ENCODE results near the gene ZNF575.
A peak's percentile ranks its signal among the peaks of the same experiment; 100 is the strongest.

The ZNF575 gene

GRCh38 chr19:43532962-43533545 lies at the start of gene ZNF575:
Gene ZNF575, plus strand, starts transcription at chr19:43533188. Its CDS starts 1,235 bp downstream, at chr19:43534423.
- peak; percentile 88 to 91 for DNase-seq

DNA sequence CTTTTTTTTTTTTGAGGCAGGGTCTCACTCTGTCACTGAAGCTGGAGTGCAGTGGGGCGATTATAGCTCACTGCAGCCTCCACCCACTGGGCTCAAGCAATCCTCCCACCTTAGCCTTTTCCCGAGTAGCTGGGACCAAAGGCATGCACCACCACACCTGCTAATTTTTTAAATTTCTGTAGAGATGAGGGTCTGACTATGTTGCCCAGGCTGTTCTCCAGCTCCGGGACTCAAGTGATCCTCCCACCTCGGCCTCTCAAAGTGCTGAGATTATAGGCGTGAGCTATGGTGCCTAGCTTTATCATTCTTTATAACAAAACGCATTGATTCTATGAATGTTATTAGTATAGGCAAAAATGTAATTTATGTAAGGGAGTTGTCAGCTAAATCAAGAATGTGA lies 49.7 kb upstream of the ZNF575 start:
- no peak for DNase-seq

- DNase-seq = no peak
These were observed 47.0 kb upstream of the ZNF575 start for GRCh38 chr19:43485951-43486350.

DNA sequence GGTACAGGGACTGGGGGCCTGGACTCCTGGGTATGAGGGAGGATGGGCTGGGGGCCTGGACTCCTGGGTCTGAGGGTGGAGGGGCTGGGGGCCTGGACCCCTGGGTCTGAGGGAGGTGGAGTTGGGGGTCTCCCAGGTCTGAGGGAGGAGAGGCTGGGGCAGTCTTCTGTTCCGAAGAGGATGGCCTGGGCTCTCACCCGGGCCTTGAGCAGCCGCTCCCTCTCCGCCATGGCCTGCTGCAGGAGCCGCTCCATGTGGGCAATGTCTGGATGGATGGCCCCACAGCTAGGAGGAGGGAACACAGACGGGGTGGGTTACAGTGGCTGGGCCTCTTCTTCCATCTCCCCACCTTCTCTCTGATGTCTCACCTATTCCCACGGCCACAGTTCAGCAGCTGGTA lies 46.6 kb upstream of the ZNF575 start:
- no peak for DNase-seq

DNA sequence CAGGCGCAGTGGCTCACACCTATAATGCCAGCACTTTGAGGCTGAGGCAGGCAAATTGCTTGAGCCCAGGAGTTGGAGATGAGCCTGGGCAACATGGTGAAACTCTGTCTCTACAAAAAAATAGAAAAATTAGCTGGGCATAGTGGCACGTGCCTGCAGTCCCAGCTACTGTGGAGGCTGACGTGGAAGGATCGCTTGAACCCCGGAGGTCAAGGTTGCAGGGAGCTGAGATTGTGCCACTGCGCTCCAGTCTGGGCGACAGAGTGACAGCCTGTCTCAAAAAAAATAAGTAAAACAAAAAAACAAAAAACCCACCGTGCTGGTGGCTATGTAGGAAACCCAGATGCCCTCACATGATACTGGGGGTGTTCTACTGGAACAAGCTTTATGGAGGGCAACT lies 44.8 kb upstream of the ZNF575 start:
- no peak for DNase-seq

DNA sequence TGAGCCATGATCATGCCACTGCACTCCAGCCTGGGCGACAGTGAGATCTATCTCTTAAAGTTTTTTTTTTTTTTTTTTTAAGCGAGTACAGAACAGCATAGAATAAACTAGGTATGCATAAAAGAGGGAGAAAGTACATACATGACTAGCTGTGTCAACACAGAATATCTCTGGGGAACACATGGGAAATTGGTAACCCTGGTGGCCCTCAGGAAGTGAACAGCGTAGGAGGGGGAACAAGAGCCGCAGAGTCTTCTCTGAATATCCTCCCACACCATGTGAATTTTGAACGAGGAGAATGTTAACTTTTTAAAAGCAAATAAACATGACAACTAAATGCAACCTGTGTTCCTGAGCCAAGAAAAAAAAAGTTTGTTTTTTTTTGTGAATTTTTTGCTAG lies 43.7 kb upstream of the ZNF575 start:
- DNase-seq = no peak

GRCh38 chr19:43489979-43490599 lies 42.9 kb upstream of the ZNF575 start:
- no peak for DNase-seq

DNA sequence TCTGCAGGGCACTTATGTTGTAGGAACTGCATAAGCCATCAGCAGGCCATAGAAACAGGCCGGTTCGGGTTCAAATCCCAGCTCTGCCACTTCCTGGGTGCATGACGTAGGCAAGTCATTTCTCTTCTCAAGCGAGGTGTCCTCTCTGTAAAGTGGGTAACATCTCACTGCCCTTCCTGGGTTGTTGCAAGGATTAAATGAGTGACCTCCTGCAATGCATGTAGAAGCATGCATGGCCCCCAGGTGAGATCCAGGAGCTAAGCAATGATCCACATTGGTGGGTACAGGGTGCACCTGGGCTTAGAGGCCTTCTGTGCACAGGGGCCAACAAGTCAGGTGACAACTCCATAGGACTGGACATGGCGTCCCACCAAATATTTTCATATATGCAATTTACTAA lies 42.2 kb upstream of the ZNF575 start:
- no peak for DNase-seq

DNA sequence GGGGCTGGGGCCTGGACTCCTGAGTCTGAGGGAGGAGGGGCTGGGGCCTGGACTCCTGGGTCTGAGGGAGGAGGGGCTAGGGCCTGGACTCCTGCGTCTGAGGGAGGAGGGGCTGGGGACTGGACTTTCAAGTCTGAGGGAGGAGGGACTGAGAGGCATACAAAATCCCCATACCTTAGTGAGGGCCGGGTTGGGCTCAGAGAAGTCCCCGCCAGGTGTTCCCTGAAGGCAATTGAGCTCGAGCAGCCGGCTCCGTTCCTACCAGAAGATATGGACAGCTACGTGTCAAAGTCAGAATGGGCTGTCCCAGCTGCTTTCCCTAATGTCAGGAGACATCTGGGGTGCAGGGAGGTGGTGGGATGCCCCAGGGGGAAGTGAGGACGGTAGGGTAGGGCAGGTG lies 37.9 kb upstream of the ZNF575 start:
- DNase-seq = no peak

- no peak for DNase-seq
These were observed 36.0 kb upstream of the ZNF575 start for GRCh38 chr19:43496960-43497359.

GRCh38 chr19:43498233-43498842 lies 34.6 kb upstream of the ZNF575 start:
- DNase-seq = no peak

DNA sequence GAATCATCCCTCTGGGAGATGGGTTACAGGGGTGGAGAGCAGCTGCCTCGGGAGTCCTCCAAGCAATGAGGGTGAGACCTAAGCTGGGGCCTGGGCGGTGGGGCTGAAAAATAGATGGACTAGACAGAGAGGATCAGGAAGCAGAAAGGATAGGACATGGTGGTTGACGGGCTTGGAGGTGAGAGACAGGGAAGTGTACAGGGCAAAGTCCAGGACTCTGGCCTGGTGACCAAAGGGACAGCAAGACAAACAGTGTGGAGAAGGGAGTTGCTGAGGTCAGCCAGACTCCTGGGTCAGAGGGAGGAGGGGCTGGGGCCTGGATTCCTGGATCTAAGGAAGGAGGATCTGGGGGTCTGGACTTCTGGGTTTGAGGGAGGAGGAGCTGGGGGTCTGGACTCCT lies 33.9 kb upstream of the ZNF575 start:
- DNase-seq = no peak

GRCh38 chr19:43501661-43502418 lies 31.1 kb upstream of the ZNF575 start:
- DNase-seq = no peak

- DNase-seq = no peak
These were observed 30.5 kb upstream of the ZNF575 start for GRCh38 chr19:43502419-43502976.

DNA sequence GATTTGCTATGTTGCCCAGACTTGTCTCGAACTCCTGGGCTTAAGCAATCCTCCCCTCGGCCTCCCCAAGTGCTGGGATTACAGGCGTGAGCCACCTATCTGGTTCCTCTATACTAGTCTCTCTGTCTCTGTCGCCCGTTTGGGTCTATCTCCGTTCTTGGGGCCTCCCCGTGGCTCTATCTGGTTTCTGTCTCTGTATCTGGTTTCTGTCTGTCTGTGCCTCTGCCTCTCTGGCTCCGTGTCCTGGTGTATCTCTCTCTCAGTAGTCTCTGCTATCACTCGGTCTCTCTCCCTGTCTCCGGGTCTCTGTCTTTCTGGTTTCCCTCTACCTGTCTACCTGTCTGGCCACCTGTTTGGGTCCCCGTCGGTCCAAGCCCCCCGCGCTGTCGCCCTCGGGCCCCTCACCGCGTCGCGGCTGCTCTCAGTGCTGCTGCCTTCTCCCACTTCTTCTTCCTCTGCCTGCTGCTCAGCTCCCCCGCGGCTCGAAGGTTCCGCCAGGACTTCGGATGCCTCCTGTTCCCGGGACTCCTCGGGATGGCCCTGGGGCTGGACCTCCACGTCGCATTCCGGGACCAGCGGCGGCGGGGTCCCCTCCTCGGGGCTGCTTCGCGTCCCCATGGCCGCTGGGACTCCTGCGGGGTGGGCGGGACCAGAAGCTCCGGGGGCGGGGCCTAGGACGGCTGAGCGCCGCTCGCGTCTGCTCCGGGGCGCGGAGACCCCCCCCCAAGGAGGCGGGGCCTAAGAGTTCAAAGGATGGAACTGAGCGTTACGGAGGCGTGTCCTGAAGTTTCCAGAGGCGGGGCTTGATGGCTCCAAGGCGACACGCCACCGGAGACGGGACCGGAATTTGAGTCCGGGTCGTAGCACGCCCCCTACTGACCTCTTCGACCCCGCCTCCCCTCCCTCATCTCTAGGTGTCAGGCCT lies 29.2 kb upstream of the ZNF575 start:
- DNase-seq = peak; percentile 99 to 100

DNA sequence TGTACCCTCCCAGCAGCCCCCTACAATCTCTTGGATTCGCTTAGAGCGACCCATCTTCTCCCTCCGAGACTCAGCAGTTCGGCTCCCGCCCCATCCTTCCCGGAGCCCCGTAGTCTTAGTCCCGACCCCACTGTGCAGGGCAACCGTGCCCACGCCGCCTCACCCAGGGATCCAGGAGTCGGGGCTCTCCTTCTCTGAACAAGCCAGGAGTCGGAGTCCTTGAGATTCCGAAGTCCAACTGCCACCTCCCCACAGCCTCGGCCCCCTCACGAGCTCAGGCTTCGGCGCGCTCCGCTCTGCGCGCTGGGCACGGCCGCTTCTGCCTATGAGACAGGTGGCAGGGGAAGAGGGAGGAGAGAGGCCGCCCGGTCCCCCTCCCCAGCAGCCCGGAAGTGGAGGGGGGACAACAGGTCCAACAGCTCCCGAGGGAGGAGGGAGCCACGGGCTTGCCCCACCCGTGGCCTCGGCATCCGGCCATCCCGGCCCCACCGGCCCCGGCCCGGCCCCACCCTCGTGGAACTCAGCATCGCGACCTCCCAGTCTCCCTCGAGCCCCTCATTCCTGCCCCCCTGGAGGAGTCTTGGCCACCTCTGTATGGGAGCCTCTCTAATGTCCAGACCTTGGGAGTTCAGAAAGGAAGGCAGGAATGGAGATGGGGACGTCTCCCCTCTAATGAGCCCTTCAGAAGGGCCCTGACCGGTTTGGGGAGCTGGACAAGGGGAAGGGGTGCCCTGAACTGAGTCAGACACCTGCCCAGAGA lies 28.4 kb upstream of the ZNF575 start, which contains the start of gene PHLDB3:
PHLDB3 (minus strand) TSS at position 321 of the 760 bp plus-strand sequence. CDS start 628 bp downstream, outside the sequence.
- no peak for DNase-seq

- DNase-seq = no peak
These were observed 27.9 kb upstream of the ZNF575 start for GRCh38 chr19:43505186-43505456.

DNA sequence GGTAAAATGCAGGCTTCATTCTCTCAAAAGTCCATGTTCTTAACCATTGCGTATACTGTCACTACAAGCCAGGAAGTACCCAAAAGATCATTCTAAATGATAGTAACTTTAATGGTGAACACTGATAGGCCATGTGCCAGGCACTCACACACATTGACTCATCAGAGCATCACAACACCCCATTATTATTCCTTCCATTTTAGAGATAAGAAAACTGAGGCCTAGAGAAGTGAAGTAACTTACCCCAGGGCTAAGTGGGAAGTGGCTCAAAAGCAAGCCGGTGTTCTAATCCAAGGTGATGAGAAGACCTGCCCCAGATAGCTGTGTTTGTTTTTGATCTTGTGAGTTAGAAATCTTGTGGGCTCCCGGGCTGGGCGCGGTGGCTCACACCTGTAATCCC lies 27.0 kb upstream of the ZNF575 start:
- no peak for DNase-seq

GRCh38 chr19:43506629-43507028 lies 26.4 kb upstream of the ZNF575 start:
- no peak for DNase-seq

GRCh38 chr19:43507880-43508279 lies 25.1 kb upstream of the ZNF575 start:
- DNase-seq = no peak

DNA sequence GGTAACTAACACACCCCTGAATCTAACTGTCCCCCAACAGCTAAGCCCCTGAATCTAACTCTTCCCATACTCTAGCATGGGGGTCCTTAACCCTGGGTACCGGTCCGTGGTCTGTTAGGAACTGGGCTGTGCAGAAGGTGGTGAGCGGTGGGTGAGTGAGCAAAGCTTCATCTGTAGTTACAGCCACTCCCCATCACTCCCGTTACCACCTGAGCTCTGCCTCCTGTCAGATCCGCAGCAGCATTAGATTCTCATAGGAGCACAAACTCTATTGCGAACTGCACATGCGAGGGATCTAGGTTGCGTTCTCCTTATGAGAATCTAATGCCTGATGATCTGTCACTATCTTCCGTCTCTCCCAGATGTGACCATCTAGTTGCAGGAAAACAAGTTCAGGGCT lies 22.3 kb upstream of the ZNF575 start:
- DNase-seq = no peak

GRCh38 chr19:43511324-43511723 lies 21.7 kb upstream of the ZNF575 start:
- no peak for DNase-seq
